ENCODE results near the gene MARK4.

GRCh38 chr19:45297674-45298073 is 46.6 kb downstream of the MARK4 start:
- no peak for TF ChIP-seq POLR2AphosphoS5 (IDR thresholded peaks at IDR 0.05; ENCODE audit: borderline replicate concordance, low read depth, low read length)
- TF ChIP-seq EZH2 (IDR thresholded peaks at IDR 0.05): no peak
- TF ChIP-seq FOXP2 (optimal IDR thresholded peaks at IDR 0.05; ENCODE audit: control extremely low read depth, extremely low read length, insufficient read depth): no peak
